AG04449 (cell line): Measurements from ENCODE around the gene ABR.

Experiments
- CTCF ChIA-PET: fragments of 350-600 bp; formaldehyde crosslinking; extraction: SDS; loops from one replicate; lab custom pipeline; 2021; ENCODE audit warnings: antibody characterized with exemption; lab: Yijun Ruan, JAX
- POLR2A ChIA-PET: fragments of 400-600, 350-600 bp; formaldehyde crosslinking; extraction: SDS; loops from one replicate; lab custom pipeline; 2020; ENCODE audit warnings: antibody characterized with exemption, inconsistent platforms; lab: Yijun Ruan, JAX
- DNase-seq: peaks from one replicate; pipeline ENCODE4 v3.0.0-alpha.2; 2010; ENCODE audit warnings: low read depth, low spot score
- H3K4me3 ChIP-seq: 2 replicates; pipeline ENCODE4 v1.5.1; 2011; ENCODE audit warnings: low read depth, mild to moderate bottlenecking, control low read depth, low read length
- TF ChIP-seq, protein P1 (sequence below): IDR thresholded peaks from one replicate; pipeline ENCODE4 v1.5.1; 2011; ENCODE audit warnings: mild to moderate bottlenecking, moderate library complexity, low read length, control low read depth, inconsistent platforms; ENCODE audit not compliant: insufficient read depth; ENCODE audit errors: missing control alignments

Gene ABR

DNA sequence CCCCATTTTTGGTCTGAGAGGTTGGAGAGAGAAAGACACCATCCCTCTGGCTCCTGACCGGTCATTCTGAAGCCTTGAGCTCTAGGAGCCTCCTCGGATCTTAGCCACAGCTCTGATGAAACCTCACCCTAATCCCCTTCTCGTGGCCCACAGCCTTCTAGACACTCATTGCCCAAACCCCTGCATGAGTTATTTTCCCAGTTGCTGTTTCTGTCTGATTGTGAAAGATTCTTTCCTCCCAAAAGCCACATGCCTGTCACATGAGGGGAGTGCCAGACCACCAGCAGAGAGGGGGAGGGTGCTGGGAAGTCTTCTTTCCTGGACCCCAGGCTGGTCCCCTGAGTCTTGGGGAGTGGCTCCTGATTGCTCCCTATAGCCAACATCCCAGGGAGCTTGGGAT lies 17.6 kb upstream of the ABR start:
- no peak overlapping the region for H3K4me3 ChIP-seq
- no peak for DNase-seq
- TF ChIP-seq, protein P1, sequence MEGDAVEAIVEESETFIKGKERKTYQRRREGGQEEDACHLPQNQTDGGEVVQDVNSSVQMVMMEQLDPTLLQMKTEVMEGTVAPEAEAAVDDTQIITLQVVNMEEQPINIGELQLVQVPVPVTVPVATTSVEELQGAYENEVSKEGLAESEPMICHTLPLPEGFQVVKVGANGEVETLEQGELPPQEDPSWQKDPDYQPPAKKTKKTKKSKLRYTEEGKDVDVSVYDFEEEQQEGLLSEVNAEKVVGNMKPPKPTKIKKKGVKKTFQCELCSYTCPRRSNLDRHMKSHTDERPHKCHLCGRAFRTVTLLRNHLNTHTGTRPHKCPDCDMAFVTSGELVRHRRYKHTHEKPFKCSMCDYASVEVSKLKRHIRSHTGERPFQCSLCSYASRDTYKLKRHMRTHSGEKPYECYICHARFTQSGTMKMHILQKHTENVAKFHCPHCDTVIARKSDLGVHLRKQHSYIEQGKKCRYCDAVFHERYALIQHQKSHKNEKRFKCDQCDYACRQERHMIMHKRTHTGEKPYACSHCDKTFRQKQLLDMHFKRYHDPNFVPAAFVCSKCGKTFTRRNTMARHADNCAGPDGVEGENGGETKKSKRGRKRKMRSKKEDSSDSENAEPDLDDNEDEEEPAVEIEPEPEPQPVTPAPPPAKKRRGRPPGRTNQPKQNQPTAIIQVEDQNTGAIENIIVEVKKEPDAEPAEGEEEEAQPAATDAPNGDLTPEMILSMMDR = no peak
- ChIA-PET CTCF (interaction anchor here (1.1 to 4.1 kb wide), 3 partner anchors 10 to 74 kb away, joined by 4 to 55 read pairs (median 17); no protein-coding TSS in a partner anchor), POLR2A (no interaction called here)

DNA sequence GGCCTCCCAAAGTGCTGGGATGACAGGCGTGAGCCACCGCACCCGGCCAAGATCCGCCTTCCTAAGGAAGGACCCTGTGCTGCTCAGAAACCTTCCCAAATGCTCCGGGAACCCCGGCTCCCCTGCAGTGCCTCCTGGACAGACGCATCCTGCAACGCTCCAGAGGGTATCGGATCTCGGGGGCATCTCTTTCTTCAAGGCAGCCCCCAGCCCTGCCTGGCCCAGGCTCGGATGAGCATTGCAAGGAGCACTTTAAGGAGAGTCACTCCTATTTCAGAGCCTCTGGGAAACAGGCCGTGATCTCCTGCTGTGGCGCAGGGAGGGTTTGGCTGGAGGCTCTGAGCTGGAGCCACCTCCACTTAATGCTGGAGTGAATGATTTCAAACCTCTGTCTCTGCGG lies 17.2 kb upstream of the ABR start:
- ChIA-PET CTCF (interaction anchor here (1.1 to 4.1 kb wide), 3 partner anchors 9 to 74 kb away, joined by 4 to 55 read pairs (median 17); no protein-coding TSS in a partner anchor), POLR2A (no interaction called here)
- no peak overlapping the region for H3K4me3 ChIP-seq
- DNase-seq = no peak
- TF ChIP-seq, protein P1 = no peak

DNA sequence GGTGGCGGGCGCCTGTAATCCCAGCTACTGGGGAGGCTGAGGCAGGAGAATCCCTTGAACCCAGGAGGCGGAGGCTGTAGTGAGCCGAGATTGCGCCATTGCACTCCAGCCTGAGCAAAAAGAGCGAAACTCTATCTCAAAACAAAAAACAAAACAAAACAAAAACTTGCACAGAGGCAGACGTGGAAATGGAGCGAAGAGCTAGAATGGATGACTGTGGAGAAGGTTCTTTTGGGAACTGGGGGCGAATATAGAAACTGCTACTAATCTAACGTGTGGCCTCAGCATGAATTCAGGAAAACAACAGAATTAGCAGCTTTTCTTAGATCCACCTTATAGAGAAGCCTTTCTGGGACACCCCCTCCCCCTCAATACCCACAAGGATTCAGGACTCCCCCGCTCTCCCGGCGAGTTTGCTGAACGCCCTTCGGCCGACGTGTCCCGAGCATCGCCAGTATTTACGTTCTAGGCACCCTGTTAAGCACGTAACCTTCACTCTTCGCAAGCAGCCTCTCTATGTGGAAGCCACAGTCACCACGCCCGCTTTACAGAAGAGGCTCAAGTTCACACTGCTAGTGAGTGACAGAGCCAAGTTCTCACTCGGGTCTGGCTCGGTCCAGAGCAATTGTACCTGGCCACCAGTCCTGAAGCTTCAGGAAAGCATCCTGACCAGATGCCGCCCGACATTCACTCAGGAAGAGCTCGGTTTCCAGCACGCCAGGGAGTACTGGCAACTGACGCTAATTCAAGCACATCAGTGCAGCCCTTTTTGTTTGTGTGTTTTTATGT lies 13.3 kb upstream of the ABR start:
- ChIA-PET POLR2A (no interaction called here), CTCF (interaction anchor here (1.3 to 11.3 kb wide), 2 partner anchors 8 to 70 kb away, joined by 4 to 273 read pairs; no protein-coding TSS in a partner anchor)
- no peak for DNase-seq
- no peak overlapping the region for H3K4me3 ChIP-seq
- TF ChIP-seq, protein P1 = no peak

DNA sequence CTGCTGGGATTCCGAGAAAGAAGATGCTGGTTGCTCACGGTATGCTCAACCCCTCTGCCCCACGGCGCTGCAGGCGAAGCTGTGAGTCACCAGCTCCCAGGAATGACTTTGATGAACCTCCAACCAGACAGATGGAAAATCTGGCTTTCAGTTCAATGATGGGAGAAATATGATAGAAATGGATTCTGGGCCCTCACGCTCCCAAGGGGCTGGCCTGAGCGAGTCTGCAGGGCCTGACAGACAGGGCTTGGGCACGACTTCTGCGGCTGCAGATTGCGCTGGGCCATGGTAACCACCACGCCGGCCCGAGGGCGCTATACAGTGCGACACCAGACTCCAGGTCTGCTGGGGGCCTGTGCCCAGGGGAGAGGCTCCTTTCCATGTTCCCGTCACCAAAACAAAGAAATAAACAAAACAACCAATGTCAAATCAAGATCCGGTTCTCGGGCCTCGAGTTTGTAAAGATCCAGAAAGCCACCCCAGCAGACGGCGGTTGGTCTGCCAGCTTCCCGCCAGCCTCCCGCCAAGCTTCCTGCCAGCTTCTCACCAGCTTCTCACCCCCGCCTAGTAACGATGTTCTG lies 11.1 kb upstream of the ABR start:
- DNase-seq = no peak
- ChIA-PET POLR2A (interaction anchor here (0.7 to 1.0 kb wide), 2 partner anchors 9 to 11 kb away, joined by 3 to 4 read pairs; no protein-coding TSS in a partner anchor), CTCF (interaction anchor here (1.5 to 11.3 kb wide), 4 partner anchors 10 to 67 kb away, joined by 4 to 273 read pairs (median 8); no protein-coding TSS in a partner anchor)
- TF ChIP-seq, protein P1 = no peak
- H3K4me3 ChIP-seq = no peak overlapping the region

DNA sequence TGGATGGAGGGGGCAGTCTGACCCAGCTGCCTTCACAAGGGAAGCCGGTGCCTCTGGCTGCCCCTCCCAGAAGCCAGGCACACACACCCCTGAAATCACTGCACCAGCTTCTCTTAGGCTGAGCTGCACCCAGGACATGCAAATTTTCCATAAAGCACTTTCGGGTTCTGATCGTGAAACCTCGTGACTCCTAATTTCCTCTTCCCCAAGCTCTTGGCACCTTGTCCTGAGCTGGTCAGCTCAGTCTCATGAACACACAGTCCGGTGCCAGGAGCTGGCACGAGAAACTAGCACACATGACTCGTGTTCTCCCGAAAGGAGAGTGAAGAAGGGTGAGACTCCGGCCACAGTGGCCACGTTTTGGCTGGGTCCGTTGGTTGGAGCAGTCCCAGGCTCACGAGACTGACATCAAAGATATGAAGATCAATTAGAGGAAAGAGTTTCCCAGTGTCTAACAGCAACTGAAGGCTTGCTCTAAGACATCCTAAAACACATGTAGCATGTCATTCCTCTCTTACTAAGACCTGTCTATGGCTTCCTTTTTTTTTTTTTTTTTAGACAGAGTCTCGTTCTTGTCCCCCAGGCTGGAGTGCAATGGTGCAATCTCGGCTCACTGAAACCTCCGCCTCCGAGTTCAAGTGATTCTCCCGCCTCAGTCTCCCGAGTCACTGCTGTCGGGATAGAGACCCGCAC lies 9.2 kb upstream of the ABR start:
- CTCF ChIA-PET = interaction anchor here (0.9 to 11.3 kb wide), 12 partner anchors 8 to 76 kb away, joined by 3 to 273 read pairs (median 14); no protein-coding TSS in a partner anchor
- no peak for DNase-seq
- H3K4me3 ChIP-seq = no peak overlapping the region
- POLR2A ChIA-PET = no interaction called here
- TF ChIP-seq, protein P1 = no peak
